ENCODE measurements around the gene TMEM37.

GRCh38 chr2:119486196-119486827 lies 54.7 kb downstream of the TMEM37 start:
- no peak for TF ChIP-seq CTCF (IDR thresholded peaks at IDR 0.05; ENCODE audit: low read depth, low read length, missing input control)
- no peak for TF ChIP-seq TAF1 (conservative IDR thresholded peaks at IDR 0.05)
- TF ChIP-seq FOXA1 (IDR thresholded peaks at IDR 0.05) = no peak
- no peak for TF ChIP-seq JUND (IDR thresholded peaks at IDR 0.05)
- TF ChIP-seq RAD21 (IDR thresholded peaks at IDR 0.05) = no peak

All from liver (tissue), 3 donors.